Measurements from ENCODE around the gene FARS2.

The FARS2 gene

DNA sequence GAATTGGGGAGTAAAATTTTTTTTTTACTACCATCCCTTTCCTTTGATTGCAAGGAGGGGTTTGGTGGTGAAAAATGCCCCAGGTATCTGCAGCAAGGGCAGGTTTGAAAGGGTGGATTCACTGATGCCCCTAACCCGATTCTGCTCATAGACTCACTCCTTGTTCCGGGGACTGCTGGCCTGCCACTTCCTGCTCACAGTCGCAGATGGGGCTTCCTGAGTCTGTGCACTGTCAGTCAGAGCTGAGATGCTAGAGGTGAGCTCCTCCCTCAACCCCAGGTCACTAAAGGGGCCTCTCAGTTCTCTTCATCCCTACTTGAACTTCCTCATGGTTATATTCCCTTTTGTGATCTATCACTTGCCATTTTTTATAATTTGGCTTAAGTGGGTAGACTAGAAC is 357.9 kb downstream of the FARS2 start:
- no peak overlapping the region for H3K4me3 ChIP-seq (ENCODE audit: low read depth, low read length)
- TF ChIP-seq CTCF (IDR thresholded peaks at IDR 0.05; ENCODE audit: low read depth, low read length) = no peak

GRCh38 chr6:5622276-5623005 is 361.1 kb downstream of the FARS2 start:
- no peak for TF ChIP-seq CTCF (IDR thresholded peaks at IDR 0.05; ENCODE audit: low read depth, low read length)

GRCh38 chr6:5623769-5624168 is 362.5 kb downstream of the FARS2 start:
- H3K4me3 ChIP-seq (ENCODE audit: low read depth, low read length) = no peak overlapping the region
- TF ChIP-seq CTCF (IDR thresholded peaks at IDR 0.05; ENCODE audit: low read depth, low read length) = no peak

More at GRCh38 chr6:5622276-5623005, 361.1 kb downstream of the FARS2 start:
- no peak overlapping the region for H3K4me3 ChIP-seq (ENCODE audit: low read depth, low read length)

- no peak overlapping the region for H3K4me3 ChIP-seq (ENCODE audit: low read depth, low read length)
- TF ChIP-seq CTCF (IDR thresholded peaks at IDR 0.05; ENCODE audit: low read depth, low read length) = no peak
Observed at GRCh38 chr6:5624256-5624655, 362.9 kb downstream of the FARS2 start.

DNA sequence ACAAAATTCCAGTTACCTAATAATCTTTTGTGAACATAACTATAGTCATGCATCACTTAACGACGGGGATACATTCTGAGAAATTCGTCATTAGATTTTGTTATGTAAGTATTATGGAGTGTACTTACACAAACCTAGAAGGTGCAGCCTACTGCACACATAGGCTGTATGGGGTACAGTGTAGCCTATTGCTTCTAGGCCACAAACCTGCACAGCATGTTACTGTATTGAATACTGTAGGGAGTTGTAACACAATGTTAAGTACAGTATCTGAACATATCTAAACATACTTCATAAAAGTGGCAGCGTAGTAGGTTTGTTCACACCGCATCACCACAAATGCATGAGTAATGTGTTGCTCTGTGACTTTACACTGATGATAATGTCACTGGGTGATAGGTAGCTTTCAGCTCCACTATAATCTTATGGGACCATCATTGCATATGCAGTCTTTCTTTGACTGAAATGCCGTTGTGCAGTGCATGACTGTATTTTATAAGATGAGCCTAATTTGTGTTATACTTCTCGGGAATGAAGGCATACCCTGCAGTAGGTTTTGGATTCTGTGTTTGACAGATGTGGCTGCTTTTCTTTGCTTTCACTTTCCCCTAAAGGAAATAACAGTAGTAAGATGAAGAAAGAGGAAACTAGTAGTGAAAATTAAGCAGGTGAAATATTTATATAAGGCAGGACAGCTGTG is 365.6 kb downstream of the FARS2 start:
- H3K4me3 ChIP-seq (ENCODE audit: low read depth, low read length) = no peak overlapping the region
- TF ChIP-seq CTCF (IDR thresholded peaks at IDR 0.05; ENCODE audit: low read depth, low read length) = no peak

GRCh38 chr6:5630636-5631035 is 369.3 kb downstream of the FARS2 start:
- no peak for TF ChIP-seq CTCF (IDR thresholded peaks at IDR 0.05; ENCODE audit: low read depth, low read length)
- no peak overlapping the region for H3K4me3 ChIP-seq (ENCODE audit: low read depth, low read length)

DNA sequence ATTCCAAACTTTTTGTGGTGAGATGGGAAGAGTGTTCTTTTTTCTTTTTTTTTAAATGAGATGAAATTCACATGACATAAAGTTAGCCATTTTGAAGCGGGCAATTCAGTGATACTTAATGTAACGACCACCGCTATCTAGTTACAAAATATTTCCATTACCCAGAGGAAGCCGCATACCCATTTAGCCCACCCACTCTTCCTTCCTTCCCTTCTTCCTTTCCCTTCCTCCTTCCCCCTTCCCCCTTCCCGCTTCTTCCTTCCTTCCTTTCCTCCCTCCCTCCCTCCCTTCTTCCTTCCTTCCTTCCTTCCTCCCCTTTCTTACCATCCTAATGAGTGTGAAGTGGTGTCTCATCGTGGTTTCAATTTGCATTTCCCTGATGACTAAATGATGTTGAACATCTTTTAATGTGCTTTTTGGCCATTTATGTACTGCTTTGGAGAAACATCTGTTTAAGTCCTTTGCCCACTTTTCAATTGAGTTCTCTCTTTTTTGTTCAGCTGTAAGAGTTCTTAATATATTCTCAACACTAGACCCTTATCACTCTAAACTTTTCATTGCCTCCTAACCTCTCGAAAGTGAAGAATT is 371.1 kb downstream of the FARS2 start:
- TF ChIP-seq CTCF (IDR thresholded peaks at IDR 0.05; ENCODE audit: low read depth, low read length) = no peak
- no peak overlapping the region for H3K4me3 ChIP-seq (ENCODE audit: low read depth, low read length)

All from WI38 (cell line).